GM18505 (cell line): Measurements from ENCODE around the gene ALG9.
A peak's percentile ranks its signal among the peaks of the same experiment; 100 is the strongest.

ENCODE experiments used
- ATAC-seq: cut with Tn5 transposase; IDR thresholded peaks from one replicate; pipeline ENCODE4 v1.9.1; 2021; ENCODE audit not compliant: unreplicated experiment
- POLR2A ChIP-seq: IDR thresholded peaks from 4 replicates; pipeline ENCODE4 v1.6.1; 2011; ENCODE audit warnings: borderline replicate concordance; ENCODE audit not compliant: insufficient read depth, insufficient read length; ENCODE audit errors: extremely low read depth

ALG9 gene

DNA sequence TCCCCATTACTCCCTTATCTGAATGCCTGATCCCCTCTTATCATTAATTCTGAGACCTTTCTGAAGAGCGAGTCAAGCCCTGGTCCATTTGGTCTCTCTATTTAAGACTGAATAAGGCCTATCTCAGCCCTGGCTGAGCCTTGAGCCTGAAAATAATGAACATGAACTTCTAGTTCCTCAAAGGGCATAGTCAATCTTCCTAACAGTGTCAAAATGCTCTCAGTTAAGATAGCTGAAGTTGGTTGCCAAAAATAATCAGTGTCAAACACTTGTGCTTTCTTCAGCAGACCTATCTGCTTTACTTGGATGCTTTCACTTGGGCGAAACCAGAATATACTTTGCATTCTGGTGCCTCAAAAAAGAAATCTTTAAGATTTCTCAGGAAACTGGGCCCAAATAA, 62.5 kb downstream of the ALG9 start:
- no peak for TF ChIP-seq POLR2A
- no peak for ATAC-seq

DNA sequence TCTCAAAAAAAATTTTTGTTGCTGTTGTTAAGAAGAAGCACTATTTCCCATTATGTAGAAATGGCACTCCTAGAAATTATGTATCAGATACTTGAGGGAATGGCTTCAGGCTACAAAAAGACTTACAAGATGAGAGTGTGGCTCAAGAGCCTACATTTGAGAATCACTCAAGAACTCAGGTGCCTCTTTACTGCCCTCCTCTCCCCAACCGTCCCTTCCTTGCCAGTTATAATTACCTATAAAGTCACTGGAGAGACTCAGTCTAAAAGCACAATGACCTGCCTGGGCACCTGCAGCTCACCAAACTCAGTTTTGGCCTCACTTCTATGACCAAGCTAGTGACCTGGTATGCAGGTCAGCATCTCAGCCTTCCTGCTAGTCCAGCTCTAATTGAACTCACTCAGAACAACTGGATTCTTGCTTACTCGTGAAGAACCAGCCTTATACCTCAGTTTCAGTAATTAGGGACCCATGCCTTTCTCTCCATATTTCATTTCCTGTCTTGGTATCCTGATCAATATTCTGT, 63.3 kb downstream of the ALG9 start:
- no peak for ATAC-seq
- no peak for TF ChIP-seq POLR2A

DNA sequence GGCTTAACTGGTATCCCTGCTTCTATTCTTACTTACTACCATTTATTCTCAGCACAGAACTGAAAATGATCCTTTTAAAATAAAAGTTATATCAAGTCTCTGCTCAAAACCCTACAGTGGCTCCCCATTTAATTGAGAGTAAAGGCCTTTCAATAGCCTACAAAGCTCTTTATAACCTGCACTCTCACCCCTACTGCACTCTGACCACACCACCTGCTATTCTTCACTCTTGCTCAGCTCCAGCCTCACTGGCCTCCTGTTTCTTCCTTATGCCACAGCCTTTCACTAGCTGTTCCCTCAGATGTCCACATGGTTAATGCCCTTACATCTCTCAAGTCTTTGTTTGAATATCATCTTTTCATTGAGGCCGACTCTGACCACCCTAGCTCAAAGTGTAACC, 64.3 kb downstream of the ALG9 start:
- no peak for ATAC-seq
- TF ChIP-seq POLR2A: no peak

DNA sequence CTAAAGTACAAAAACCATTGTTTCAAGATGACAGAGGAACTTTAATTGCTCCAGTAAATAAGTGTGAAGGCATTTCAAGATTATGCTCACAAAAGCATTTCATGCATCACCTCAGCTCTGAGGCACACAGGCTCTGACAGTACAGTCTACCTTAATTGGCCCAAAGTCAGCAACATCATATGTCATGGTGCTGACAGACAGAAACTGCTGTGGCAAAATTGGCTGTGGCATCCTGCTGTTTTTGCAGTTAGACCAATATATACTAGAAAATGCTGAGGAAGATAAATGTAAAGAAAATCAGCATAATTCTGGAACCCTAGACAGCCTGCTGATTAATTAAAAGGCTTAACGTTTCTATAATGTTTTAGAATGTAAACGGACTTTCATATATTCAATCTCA, 70.2 kb downstream of the ALG9 start:
- ATAC-seq: no peak
- TF ChIP-seq POLR2A: no peak

DNA sequence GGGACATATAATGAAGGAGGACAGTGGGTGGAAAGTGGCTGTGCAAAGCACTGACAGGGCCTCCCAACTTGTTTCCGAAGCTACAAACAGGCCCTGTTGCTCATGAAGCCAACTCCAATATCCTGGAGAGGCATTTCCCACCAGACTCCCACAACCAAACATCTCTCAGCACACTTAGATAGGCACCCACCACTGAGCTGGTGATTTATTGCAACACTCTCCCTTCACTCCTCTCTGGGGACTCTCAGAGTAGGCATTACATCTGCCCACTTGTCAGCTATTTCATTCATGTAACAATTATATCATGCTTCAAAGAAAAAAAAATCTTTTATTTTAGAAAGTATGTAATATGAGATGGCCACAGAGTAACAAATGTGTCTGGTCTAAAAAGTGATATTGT, 73.1 kb downstream of the ALG9 start:
- no peak for TF ChIP-seq POLR2A
- ATAC-seq: no peak

DNA sequence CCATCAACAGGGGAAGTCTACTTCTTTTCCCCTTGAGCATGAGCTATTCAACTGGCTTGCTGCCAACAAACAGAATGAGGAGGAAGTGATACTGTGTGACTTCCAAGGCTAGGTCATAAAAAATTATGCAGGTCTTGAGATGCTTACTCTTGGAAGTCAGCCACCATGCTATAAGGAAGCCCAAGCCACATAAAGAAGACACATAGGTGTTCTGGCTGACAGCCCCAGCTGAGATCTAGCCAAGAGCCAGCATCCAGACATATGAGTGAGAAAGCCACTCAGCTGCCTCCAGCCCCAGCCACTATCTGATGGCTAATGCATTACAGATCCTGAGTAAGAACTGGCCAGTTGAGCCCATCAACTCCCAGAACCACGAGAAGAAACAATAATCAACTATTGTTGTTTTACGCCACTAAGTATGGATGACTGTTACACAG, 74.2 kb downstream of the ALG9 start:
- ATAC-seq: peak; percentile 52
- no peak for TF ChIP-seq POLR2A

DNA sequence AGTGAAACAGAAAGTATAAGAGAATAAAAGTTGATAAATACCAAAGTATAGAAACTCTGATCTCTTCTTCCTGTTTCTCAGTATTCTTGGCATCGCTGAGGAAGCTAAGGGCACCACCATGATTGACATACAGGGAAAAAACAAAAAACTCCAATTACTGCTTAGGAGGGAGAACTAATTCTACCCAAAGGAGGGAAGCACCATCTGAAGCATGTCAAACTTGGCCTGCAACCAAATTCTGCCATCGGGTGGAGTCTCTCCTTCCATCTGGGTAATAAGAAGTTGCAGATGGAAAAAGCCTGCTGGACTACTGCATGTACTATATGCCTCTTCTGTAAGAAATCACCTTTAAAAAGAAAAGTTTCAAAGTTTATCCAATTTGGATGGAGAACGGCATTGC, 74.7 kb downstream of the ALG9 start:
- ATAC-seq: no peak
- TF ChIP-seq POLR2A: no peak

DNA sequence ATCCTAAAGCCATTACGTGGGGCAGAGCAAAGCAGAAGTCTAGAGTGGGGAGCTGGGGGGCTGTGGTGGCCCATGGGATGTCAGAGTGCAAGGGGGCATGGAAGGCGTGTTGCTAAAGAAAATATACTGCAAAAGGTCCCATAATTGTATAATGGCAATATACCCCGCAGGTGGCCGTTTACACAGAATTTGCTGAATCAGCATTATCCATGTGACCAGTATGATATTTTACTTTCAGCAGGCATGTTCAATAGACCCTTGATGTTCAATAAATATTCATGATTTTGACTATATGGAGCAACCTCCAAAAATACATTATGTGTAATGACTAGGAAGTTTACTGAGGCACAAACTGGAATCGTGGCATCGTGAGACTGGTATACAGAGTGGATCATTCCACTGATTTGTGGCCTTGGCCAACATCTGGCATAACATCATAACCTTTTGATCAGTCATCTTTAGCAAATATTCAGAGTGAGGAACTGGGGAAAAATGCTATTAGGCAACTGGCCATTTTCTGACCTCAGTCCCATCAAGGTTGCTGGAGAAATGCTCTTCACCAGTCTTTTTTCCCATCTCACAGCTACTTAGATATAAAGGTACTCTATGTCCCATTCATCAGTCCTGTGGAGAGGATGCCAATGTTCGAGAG, 75.9 kb downstream of the ALG9 start:
- no peak for ATAC-seq
- TF ChIP-seq POLR2A: no peak

DNA sequence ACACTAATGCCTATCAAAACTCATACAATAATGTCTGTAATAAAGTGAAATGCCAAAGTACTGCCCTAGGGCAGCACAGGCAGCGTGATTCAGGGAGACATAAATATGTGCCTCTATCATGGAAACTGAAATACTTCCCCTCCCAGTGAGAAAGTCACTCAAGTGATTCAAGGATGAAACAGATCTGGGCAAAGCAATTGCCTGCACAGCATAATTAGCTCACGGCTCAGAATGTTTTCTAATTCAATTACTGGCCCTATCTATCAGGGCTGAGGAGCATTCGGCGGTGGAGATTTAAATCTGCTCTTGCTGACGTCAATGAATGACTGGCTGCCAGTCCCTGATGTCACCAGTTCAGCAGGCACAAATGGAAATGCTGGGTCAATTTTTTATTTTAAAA, 77.5 kb downstream of the ALG9 start:
- ATAC-seq: no peak
- TF ChIP-seq POLR2A: no peak

DNA sequence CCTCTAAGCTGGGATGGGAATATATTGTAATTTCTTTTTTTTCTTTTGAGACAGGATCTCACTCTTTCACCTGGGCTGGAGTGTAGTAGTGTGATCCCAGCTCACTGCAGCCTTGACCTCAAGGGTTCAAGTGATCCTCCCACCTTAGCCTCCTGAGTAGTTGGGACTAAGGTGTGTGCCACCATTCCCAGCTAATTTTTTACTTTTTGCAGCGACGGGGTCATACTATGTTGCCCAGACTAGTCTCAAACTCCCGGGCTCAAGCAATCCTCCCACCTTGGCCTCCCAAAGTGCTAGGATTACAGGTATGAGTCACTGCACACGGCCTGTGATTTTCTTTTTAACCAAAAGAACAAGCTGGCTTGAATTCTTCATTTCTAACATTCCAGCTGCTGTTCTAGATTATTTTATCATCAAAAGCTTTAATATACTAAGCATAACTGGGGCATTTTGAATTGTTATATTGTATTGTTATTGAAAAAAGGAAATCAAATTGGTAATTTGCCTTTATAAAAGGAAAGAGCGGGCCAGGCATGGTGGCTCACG, 78.4 kb downstream of the ALG9 start:
- TF ChIP-seq POLR2A: no peak
- no peak for ATAC-seq

DNA sequence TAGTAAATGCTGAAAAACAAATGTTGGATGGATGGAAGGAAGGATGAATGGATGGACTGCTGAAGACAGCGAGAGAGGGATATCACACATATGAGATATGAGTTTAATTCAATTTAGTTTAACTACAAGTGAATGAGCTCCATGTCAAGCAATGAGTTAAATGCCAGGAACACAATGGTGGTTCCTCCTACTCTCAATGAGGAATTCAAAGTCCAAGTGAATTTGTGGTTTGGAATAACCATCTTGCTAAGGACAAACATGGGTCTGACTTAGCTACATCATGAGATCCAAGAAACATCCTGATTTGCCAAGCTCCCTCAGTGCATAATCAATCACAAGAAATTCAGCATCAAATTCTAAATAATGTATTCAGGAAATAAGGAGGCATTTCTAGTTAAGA, 79.1 kb downstream of the ALG9 start:
- no peak for ATAC-seq
- TF ChIP-seq POLR2A: no peak

DNA sequence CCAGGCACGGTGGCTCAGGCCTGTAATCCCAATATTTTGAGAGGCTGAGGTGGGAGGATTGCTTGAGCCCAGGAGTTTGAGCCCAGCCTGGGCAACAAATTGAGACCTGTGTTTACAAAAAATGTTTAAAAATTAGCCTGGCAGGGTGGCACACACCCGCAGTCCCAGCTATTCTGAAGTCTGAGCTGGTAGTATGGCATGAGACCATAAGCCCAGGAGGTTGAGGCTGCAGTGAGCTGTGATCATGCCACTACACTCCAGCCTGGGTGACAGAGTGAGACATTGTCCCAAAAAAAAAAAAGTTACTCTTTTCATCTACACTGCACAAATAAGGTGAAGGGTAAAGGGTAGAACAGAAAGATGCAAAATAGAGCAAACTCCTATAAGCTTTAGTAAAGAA, 82.9 kb downstream of the ALG9 start:
- ATAC-seq: no peak
- no peak for TF ChIP-seq POLR2A

DNA sequence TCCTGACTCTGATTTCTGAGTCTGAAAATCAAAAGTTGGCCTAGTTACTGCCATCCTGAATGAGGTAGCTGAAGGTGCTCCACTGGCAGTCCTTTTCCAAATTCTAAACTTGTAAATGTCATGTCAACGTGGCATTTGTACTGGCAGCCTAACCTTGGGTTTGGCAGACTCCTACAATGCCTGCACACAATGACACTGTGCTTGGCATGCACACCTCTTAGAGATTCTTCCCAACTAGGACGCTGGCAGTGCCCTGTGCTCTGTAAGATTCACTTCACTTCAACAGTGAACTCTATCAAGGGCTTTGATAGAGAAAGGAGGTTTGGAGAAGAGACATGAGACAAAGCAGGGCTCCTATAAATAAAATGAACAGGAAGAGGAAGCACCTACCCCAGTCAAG, 83.3 kb downstream of the ALG9 start:
- ATAC-seq: no peak

DNA sequence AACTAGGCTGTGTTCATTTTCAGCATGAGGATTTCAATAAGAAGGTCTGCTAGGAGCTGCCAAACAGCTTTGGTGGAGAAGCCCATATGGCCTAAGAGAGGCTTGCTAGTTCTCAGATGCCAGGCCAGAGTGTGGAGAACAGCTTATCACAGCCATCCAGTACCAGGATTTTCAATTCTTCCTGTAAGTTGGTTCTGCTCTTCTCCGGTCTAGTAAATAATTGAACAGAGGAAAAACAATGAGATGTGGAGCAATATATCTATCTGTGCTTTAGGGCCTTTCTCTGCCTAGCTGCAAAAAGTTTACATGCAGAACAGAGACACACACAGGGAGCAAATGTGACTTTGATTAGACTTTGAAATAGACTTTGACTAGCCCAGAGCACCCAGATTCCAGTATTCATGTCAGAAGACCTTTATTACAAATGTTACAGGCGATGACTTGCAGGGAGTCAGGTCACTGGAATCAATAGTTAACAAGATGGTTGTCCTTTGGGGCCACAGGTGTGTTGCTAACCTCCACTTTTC, 85.4 kb downstream of the ALG9 start:
- no peak for TF ChIP-seq POLR2A
- ATAC-seq: no peak

More for the DNA sequence above, 83.3 kb downstream of the ALG9 start:
- TF ChIP-seq POLR2A: no peak
